OCI-LY1 (cell line): ENCODE results near the gene KCNJ9.

Source experiments
- H2AFZ ChIP-seq: fragments of 200-600 bp; sonication (generic), shearing (Covaris generic); 2 replicates; pipeline ENCODE4 v1.6.0; 2014; ENCODE audit warnings: antibody characterized with exemption, mild to moderate bottlenecking, low read length
- H3F3A ChIP-seq: fragments of 200-600 bp; sonication (generic), shearing (Covaris generic); 2 replicates; pipeline ENCODE4 v1.6.0; 2014; ENCODE audit warnings: mild to moderate bottlenecking, antibody characterized with exemption, low read length, moderate library complexity; ENCODE audit not compliant: insufficient read depth
- H3K27ac ChIP-seq: fragments of 200-600 bp; sonication (generic); 2 replicates; pipeline ENCODE4 v1.5.1; 2014; ENCODE audit warnings: low read length, mixed run types, mild to moderate bottlenecking, low read depth; ENCODE audit not compliant: poor library complexity, severe bottlenecking
- H3K27me3 ChIP-seq: fragments of 200-600 bp; sonication (generic); 2 replicates; pipeline ENCODE4 v1.6.0; 2014; ENCODE audit warnings: antibody characterized with exemption, mild to moderate bottlenecking, low read length, moderate library complexity; ENCODE audit not compliant: insufficient read depth
- H3K36me3 ChIP-seq: fragments of 200-600 bp; sonication (generic); 2 replicates; pipeline ENCODE4 v1.6.1; 2014; ENCODE audit warnings: mild to moderate bottlenecking, antibody characterized with exemption, low read length, moderate library complexity, mixed read lengths; ENCODE audit not compliant: insufficient read depth
- H3K4me1 ChIP-seq: fragments of 200-600 bp; sonication (generic); 2 replicates; pipeline ENCODE4 v1.5.1; 2014; ENCODE audit warnings: mild to moderate bottlenecking, low read length, moderate library complexity; ENCODE audit not compliant: insufficient read depth, severe bottlenecking
- H3K4me2 ChIP-seq: fragments of 200-600 bp; sonication (generic), shearing (Covaris generic); 2 replicates; pipeline ENCODE4 v1.6.1; 2014; ENCODE audit warnings: low read length
- H3K4me3 ChIP-seq: fragments of 200-600 bp; sonication (generic); 2 replicates; pipeline ENCODE4 v1.5.1; 2014; ENCODE audit warnings: low read length, low read depth, mild to moderate bottlenecking, mixed read lengths; ENCODE audit not compliant: poor library complexity, severe bottlenecking
- H3K79me2 ChIP-seq: fragments of 200-600 bp; shearing (Covaris generic); 2 replicates; pipeline ENCODE4 v1.6.1; 2016; ENCODE audit warnings: mixed run types, low read length, mixed read lengths; ENCODE audit not compliant: insufficient read depth
- H3K9ac ChIP-seq: fragments of 200-600 bp; sonication (generic), shearing (Covaris generic); 2 replicates; pipeline ENCODE4 v1.6.1; 2014; ENCODE audit warnings: mild to moderate bottlenecking, low read length, mixed read lengths
- H3K9me2 ChIP-seq: fragments of 200-600 bp; sonication (generic), shearing (Covaris generic); 2 replicates; pipeline ENCODE4 v1.6.1; 2014; ENCODE audit warnings: low read depth, mild to moderate bottlenecking, low read length, mixed read lengths
- H3K9me3 ChIP-seq: fragments of 200-600 bp; shearing (Covaris generic); 2 replicates; pipeline ENCODE4 v1.6.1; 2014; ENCODE audit warnings: low read length, mixed read lengths
- H4K20me1 ChIP-seq: fragments of 200-600 bp; sonication (generic), shearing (Covaris generic); 2 replicates; pipeline ENCODE4 v1.6.0; 2016; ENCODE audit warnings: mild to moderate bottlenecking, low read length; ENCODE audit not compliant: insufficient read depth
- CTCF ChIP-seq: fragments of 200-600 bp; sonication (generic), shearing (Covaris generic); IDR thresholded peaks from 2 replicates; pipeline ENCODE4 v1.5.1; 2017; ENCODE audit warnings: mild to moderate bottlenecking, antibody characterized with exemption, low read length, moderate library complexity, mixed read lengths
- EZH2 ChIP-seq: fragments of 200-600 bp; sonication (generic), shearing (Covaris generic); IDR thresholded peaks from 2 replicates; pipeline ENCODE4 v1.8.0; 2017; ENCODE audit warnings: borderline replicate concordance, mixed run types, mild to moderate bottlenecking, antibody characterized with exemption, low read length, moderate library complexity, mixed read lengths

The KCNJ9 gene

DNA sequence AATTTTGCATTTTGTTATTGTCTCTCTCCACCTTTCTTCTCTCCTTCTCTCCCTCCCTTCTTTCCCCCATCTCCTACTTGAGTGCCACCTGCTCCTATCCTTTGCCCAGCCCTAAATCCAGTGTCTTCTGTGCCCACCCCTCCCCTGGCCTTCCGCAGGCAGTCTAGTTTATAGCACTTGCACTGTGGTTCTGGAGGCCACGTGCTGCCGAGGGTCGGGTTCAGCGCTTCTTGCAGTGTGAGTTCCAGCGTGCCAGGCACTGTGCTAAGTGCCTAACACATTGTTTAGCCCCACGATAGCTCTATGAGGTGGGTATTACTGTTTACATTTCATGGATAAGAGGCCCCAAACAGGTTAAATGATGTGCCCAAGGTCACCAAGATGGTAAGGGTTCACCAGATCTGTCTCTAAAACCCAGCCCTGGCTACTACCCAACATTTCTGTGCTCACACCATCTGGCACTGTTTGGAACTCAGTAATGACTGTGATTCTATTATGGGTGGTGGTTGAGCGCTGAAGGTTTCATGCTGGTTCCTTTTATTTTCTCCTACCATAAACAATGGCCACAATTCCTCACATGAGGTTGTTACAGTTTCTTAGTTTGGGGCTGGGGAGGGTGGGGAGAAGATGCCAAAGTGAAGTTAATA is 56.0 kb downstream of the KCNJ9 start:
- TF ChIP-seq CTCF (no peak), EZH2 (no peak)

GRCh38 chr1:160139840-160140239 is 58.5 kb downstream of the KCNJ9 start:
- no peak overlapping the region for H2AFZ ChIP-seq
- H3K4me2 ChIP-seq, result no peak overlapping the region
- TF ChIP-seq EZH2, result no peak
- no peak for TF ChIP-seq CTCF
- peaks cover 4% of the 10 kb centered on the region; the same call in 1 of the 2 replicates for H3K27me3 ChIP-seq
- H3K9me2 ChIP-seq, result no peaks in the 10 kb centered on the region
- no peak overlapping the region for H3K9ac ChIP-seq
- H3K4me1 ChIP-seq, result no peaks in the 10 kb centered on the region
- H3K9me3 ChIP-seq, result no peaks in the 10 kb centered on the region
- H3F3A ChIP-seq, result no peaks in the 10 kb centered on the region
- H3K79me2 ChIP-seq, result no peaks in the 10 kb centered on the region
- H4K20me1 ChIP-seq, result no peaks in the 10 kb centered on the region
- no peak overlapping the region for H3K4me3 ChIP-seq
- no peaks in the 10 kb centered on the region for H3K36me3 ChIP-seq
- no peak overlapping the region for H3K27ac ChIP-seq

More for the DNA sequence above, 56.0 kb downstream of the KCNJ9 start:
- no peaks in the 10 kb centered on the region for H3K9me3 ChIP-seq
- no peak overlapping the region for H3K27ac ChIP-seq
- H3K4me2 ChIP-seq, result no peak overlapping the region
- H3K9ac ChIP-seq, result no peak overlapping the region
- no peaks in the 10 kb centered on the region for H3K79me2 ChIP-seq
- H4K20me1 ChIP-seq, result no peaks in the 10 kb centered on the region
- no peak overlapping the region for H3K4me3 ChIP-seq
- no peak overlapping the region for H2AFZ ChIP-seq
- peaks cover 4% of the 10 kb centered on the region; the same call in 1 of the 2 replicates for H3K27me3 ChIP-seq
- H3F3A ChIP-seq, result no peaks in the 10 kb centered on the region
- no peaks in the 10 kb centered on the region for H3K9me2 ChIP-seq
- H3K4me1 ChIP-seq, result no peaks in the 10 kb centered on the region
- H3K36me3 ChIP-seq, result no peaks in the 10 kb centered on the region
